ENCODE results near the gene PCCA.

The PCCA gene

GRCh38 chr13:100451923-100452322 lies 363.0 kb downstream of the PCCA start:
- no peaks in the 10 kb centered on the region for H3K4me1 ChIP-seq (ENCODE audit: control insufficient read depth, insufficient read depth, low read length)
- no peak overlapping the region for H3K4me3 ChIP-seq (ENCODE audit: low read length)
- H3K36me3 ChIP-seq (ENCODE audit: control insufficient read depth, insufficient read depth, low read length) = no peaks in the 10 kb centered on the region
- H3K27me3 ChIP-seq (ENCODE audit: control insufficient read depth, insufficient read depth, low read length) = no peaks in the 10 kb centered on the region
- no peak overlapping the region for H3K9ac ChIP-seq (ENCODE audit: low read length)
- no peaks in the 10 kb centered on the region for H3K9me3 ChIP-seq (ENCODE audit: control insufficient read depth, low read length)

- H3K36me3 ChIP-seq (ENCODE audit: control insufficient read depth, insufficient read depth, low read length) = no peaks in the 10 kb centered on the region
These were observed 366.0 kb downstream of the PCCA start for GRCh38 chr13:100454876-100455275.

GRCh38 chr13:100458673-100459072 lies 369.8 kb downstream of the PCCA start:
- Histone ChIP-seq H3K36me3 (ENCODE audit: control insufficient read depth, insufficient read depth, low read length) (no peaks in the 10 kb centered on the region), H3K4me3 (ENCODE audit: low read length) (no peak overlapping the region), H3K27me3 (ENCODE audit: control insufficient read depth, insufficient read depth, low read length) (no peaks in the 10 kb centered on the region), H3K9ac (ENCODE audit: low read length) (no peak overlapping the region), H3K4me1 (ENCODE audit: control insufficient read depth, insufficient read depth, low read length) (no peaks in the 10 kb centered on the region), H3K9me3 (ENCODE audit: control insufficient read depth, low read length) (no peaks in the 10 kb centered on the region)

More at GRCh38 chr13:100454876-100455275, 366.0 kb downstream of the PCCA start:
- Histone ChIP-seq H3K4me3 (ENCODE audit: low read length) (no peak overlapping the region), H3K9ac (ENCODE audit: low read length) (no peak overlapping the region), H3K4me1 (ENCODE audit: control insufficient read depth, insufficient read depth, low read length) (no peaks in the 10 kb centered on the region), H3K9me3 (ENCODE audit: control insufficient read depth, low read length) (no peaks in the 10 kb centered on the region), H3K27me3 (ENCODE audit: control insufficient read depth, insufficient read depth, low read length) (no peaks in the 10 kb centered on the region)

GRCh38 chr13:100459747-100460146 lies 370.9 kb downstream of the PCCA start:
- H3K9me3 ChIP-seq (ENCODE audit: control insufficient read depth, low read length) = no peaks in the 10 kb centered on the region
- no peaks in the 10 kb centered on the region for H3K4me1 ChIP-seq (ENCODE audit: control insufficient read depth, insufficient read depth, low read length)
- no peaks in the 10 kb centered on the region for H3K27me3 ChIP-seq (ENCODE audit: control insufficient read depth, insufficient read depth, low read length)
- no peak overlapping the region for H3K9ac ChIP-seq (ENCODE audit: low read length)
- H3K36me3 ChIP-seq (ENCODE audit: control insufficient read depth, insufficient read depth, low read length) = no peaks in the 10 kb centered on the region
- no peak overlapping the region for H3K4me3 ChIP-seq (ENCODE audit: low read length)

- no peaks in the 10 kb centered on the region for H3K36me3 ChIP-seq (ENCODE audit: control insufficient read depth, insufficient read depth, low read length)
- H3K27me3 ChIP-seq (ENCODE audit: control insufficient read depth, insufficient read depth, low read length) = no peaks in the 10 kb centered on the region
- no peak overlapping the region for H3K4me3 ChIP-seq (ENCODE audit: low read length)
- H3K9ac ChIP-seq (ENCODE audit: low read length) = no peak overlapping the region
- H3K4me1 ChIP-seq (ENCODE audit: control insufficient read depth, insufficient read depth, low read length) = no peaks in the 10 kb centered on the region
- H3K9me3 ChIP-seq (ENCODE audit: control insufficient read depth, low read length) = no peaks in the 10 kb centered on the region
These were observed 371.4 kb downstream of the PCCA start for GRCh38 chr13:100460266-100460665.

- H3K36me3 ChIP-seq (ENCODE audit: control insufficient read depth, insufficient read depth, low read length) = no peaks in the 10 kb centered on the region
- H3K9me3 ChIP-seq (ENCODE audit: control insufficient read depth, low read length) = no peaks in the 10 kb centered on the region
- no peak overlapping the region for H3K9ac ChIP-seq (ENCODE audit: low read length)
- H3K27me3 ChIP-seq (ENCODE audit: control insufficient read depth, insufficient read depth, low read length) = no peaks in the 10 kb centered on the region
- H3K4me1 ChIP-seq (ENCODE audit: control insufficient read depth, insufficient read depth, low read length) = no peaks in the 10 kb centered on the region
- H3K4me3 ChIP-seq (ENCODE audit: low read length) = no peak overlapping the region
These were observed 371.9 kb downstream of the PCCA start for GRCh38 chr13:100460791-100461190.

- no peaks in the 10 kb centered on the region for H3K27me3 ChIP-seq (ENCODE audit: control insufficient read depth, insufficient read depth, low read length)
- H3K9ac ChIP-seq (ENCODE audit: low read length) = no peak overlapping the region
- H3K9me3 ChIP-seq (ENCODE audit: control insufficient read depth, low read length) = no peaks in the 10 kb centered on the region
- H3K36me3 ChIP-seq (ENCODE audit: control insufficient read depth, insufficient read depth, low read length) = no peaks in the 10 kb centered on the region
- H3K4me1 ChIP-seq (ENCODE audit: control insufficient read depth, insufficient read depth, low read length) = no peaks in the 10 kb centered on the region
- no peak overlapping the region for H3K4me3 ChIP-seq (ENCODE audit: low read length)
These were observed 372.6 kb downstream of the PCCA start for GRCh38 chr13:100461309-100462030.

GRCh38 chr13:100464006-100464405 lies 375.1 kb downstream of the PCCA start:
- Histone ChIP-seq H3K27me3 (ENCODE audit: control insufficient read depth, insufficient read depth, low read length) (no peaks in the 10 kb centered on the region), H3K4me3 (ENCODE audit: low read length) (no peak overlapping the region), H3K9me3 (ENCODE audit: control insufficient read depth, low read length) (no peaks in the 10 kb centered on the region), H3K9ac (ENCODE audit: low read length) (no peak overlapping the region), H3K4me1 (ENCODE audit: control insufficient read depth, insufficient read depth, low read length) (no peaks in the 10 kb centered on the region), H3K36me3 (ENCODE audit: control insufficient read depth, insufficient read depth, low read length) (no peaks in the 10 kb centered on the region)

GRCh38 chr13:100465558-100465957 lies 376.7 kb downstream of the PCCA start:
- Histone ChIP-seq H3K9me3 (ENCODE audit: control insufficient read depth, low read length) (no peaks in the 10 kb centered on the region), H3K4me1 (ENCODE audit: control insufficient read depth, insufficient read depth, low read length) (no peaks in the 10 kb centered on the region), H3K36me3 (ENCODE audit: control insufficient read depth, insufficient read depth, low read length) (no peaks in the 10 kb centered on the region), H3K4me3 (ENCODE audit: low read length) (no peak overlapping the region), H3K27me3 (ENCODE audit: control insufficient read depth, insufficient read depth, low read length) (no peaks in the 10 kb centered on the region), H3K9ac (ENCODE audit: low read length) (no peak overlapping the region)

GRCh38 chr13:100470866-100471505 lies 382.1 kb downstream of the PCCA start:
- Histone ChIP-seq H3K4me1 (ENCODE audit: control insufficient read depth, insufficient read depth, low read length) (no peaks in the 10 kb centered on the region), H3K36me3 (ENCODE audit: control insufficient read depth, insufficient read depth, low read length) (no peaks in the 10 kb centered on the region), H3K4me3 (ENCODE audit: low read length) (no peak overlapping the region), H3K9me3 (ENCODE audit: control insufficient read depth, low read length) (no peaks in the 10 kb centered on the region), H3K27me3 (ENCODE audit: control insufficient read depth, insufficient read depth, low read length) (no peaks in the 10 kb centered on the region), H3K9ac (ENCODE audit: low read length) (no peak overlapping the region)

- Histone ChIP-seq H3K4me3 (ENCODE audit: low read length) (no peak overlapping the region), H3K9ac (ENCODE audit: low read length) (no peak overlapping the region), H3K4me1 (ENCODE audit: control insufficient read depth, insufficient read depth, low read length) (no peaks in the 10 kb centered on the region), H3K36me3 (ENCODE audit: control insufficient read depth, insufficient read depth, low read length) (no peaks in the 10 kb centered on the region), H3K27me3 (ENCODE audit: control insufficient read depth, insufficient read depth, low read length) (no peaks in the 10 kb centered on the region), H3K9me3 (ENCODE audit: control insufficient read depth, low read length) (no peaks in the 10 kb centered on the region)
These were observed 384.2 kb downstream of the PCCA start for GRCh38 chr13:100473087-100473486.

GRCh38 chr13:100473501-100474044 lies 384.7 kb downstream of the PCCA start:
- Histone ChIP-seq H3K36me3 (ENCODE audit: control insufficient read depth, insufficient read depth, low read length) (no peaks in the 10 kb centered on the region), H3K4me3 (ENCODE audit: low read length) (no peak overlapping the region)

More at GRCh38 chr13:100473501-100474044, 384.7 kb downstream of the PCCA start:
- no peaks in the 10 kb centered on the region for H3K4me1 ChIP-seq (ENCODE audit: control insufficient read depth, insufficient read depth, low read length)
- no peaks in the 10 kb centered on the region for H3K9me3 ChIP-seq (ENCODE audit: control insufficient read depth, low read length)
- no peak overlapping the region for H3K9ac ChIP-seq (ENCODE audit: low read length)
- no peaks in the 10 kb centered on the region for H3K27me3 ChIP-seq (ENCODE audit: control insufficient read depth, insufficient read depth, low read length)
